Naive thymus-derived CD4-positive, alpha-beta T cell (primary cell): ENCODE measurements around the gene TCAP. TPM values are rescaled to one million over a fixed set of nuclear protein-coding genes. Genes with fewer than 3 reads are reported as not detected.
A peak's percentile ranks its signal among the peaks of the same experiment; 100 is the strongest.

ENCODE experiments used
- ATAC-seq: fragments of 150-1000 bp; cut with Tn5 transposase; 2 replicates; pipeline ENCODE4 v1.10.0; 2021; ENCODE audit warnings: mild to moderate bottlenecking, moderate library complexity
- CTCF ChIA-PET: fragments of 350-600 bp; sonication (Branson Sonifier 250); formaldehyde crosslinking; loops from one replicate; lab custom pipeline; 2021; ENCODE audit warnings: antibody characterized with exemption; lab: Charles Lee
- POLR2A ChIA-PET: fragments of 350-600 bp; sonication (Branson Sonifier 250); formaldehyde crosslinking; loops from one replicate; lab custom pipeline; 2021; ENCODE audit warnings: antibody characterized with exemption, inconsistent platforms; lab: Charles Lee
- DNase-seq, 9 donors: peaks; one replicate each; pipeline versions ENCODE4 v3.0.0 to v3.0.0-alpha.2; 2020 to 2022; ENCODE audit warnings: mixed read lengths in 1 of 9
- H3K27ac ChIP-seq: one replicate; pipeline ENCODE4 v1.7.0; 2013; ENCODE audit warnings: mild to moderate bottlenecking, low read depth, low read length, moderate library complexity
- H3K27me3 ChIP-seq, 2 donors: one replicate each; pipeline ENCODE4 v1.7.0; 2013; ENCODE audit warnings: low read length in 2 of 2, mild to moderate bottlenecking in 2 of 2, moderate library complexity in 2 of 2; ENCODE audit not compliant: control insufficient read depth in 2 of 2, insufficient read depth in 2 of 2
- H3K36me3 ChIP-seq, 3 experiments: 1 replicate in 2 of 3; 2 replicates in 1 of 3; pipeline ENCODE4 v1.7.0; 2013; ENCODE audit warnings: low read length in 3 of 3, mild to moderate bottlenecking in 3 of 3, moderate library complexity in 1 of 3; ENCODE audit not compliant: insufficient read depth in 3 of 3, control insufficient read depth in 2 of 3
- H3K4me1 ChIP-seq, 2 donors: one replicate each; pipeline ENCODE4 v1.7.0; 2013; ENCODE audit warnings: low read length in 2 of 2, mild to moderate bottlenecking in 2 of 2, moderate library complexity in 1 of 2; ENCODE audit not compliant: control insufficient read depth in 2 of 2, insufficient read depth in 2 of 2
- H3K4me3 ChIP-seq: 2 replicates; pipeline ENCODE4 v1.7.0; 2013; ENCODE audit warnings: mild to moderate bottlenecking, low read length
- H3K9me3 ChIP-seq, 3 experiments: 1 replicate in 2 of 3; 2 replicates in 1 of 3; pipeline ENCODE4 v1.7.0; 2013; ENCODE audit warnings: low read length in 3 of 3; ENCODE audit not compliant: control insufficient read depth in 2 of 3
- H3K27ac Mint-ChIP-seq, 9 donors: one replicate each; pipeline ENCODE4 v1.8.0; 2020 to 2022; ENCODE audit warnings: mixed read lengths in 9 of 9, mild to moderate bottlenecking in 8 of 9, moderate library complexity in 5 of 9, inconsistent platforms in 2 of 9
- H3K27me3 Mint-ChIP-seq, 5 donors: one replicate each; pipeline ENCODE4 v1.8.0; 2021 to 2022; ENCODE audit warnings: mixed read lengths in 5 of 5, mild to moderate bottlenecking in 1 of 5
- H3K36me3 Mint-ChIP-seq, 5 donors: one replicate each; pipeline ENCODE4 v1.8.0; 2020 to 2022; ENCODE audit warnings: mixed read lengths in 5 of 5, mild to moderate bottlenecking in 3 of 5, inconsistent platforms in 1 of 5
- H3K4me1 Mint-ChIP-seq, 7 donors: one replicate each; pipeline ENCODE4 v1.8.0; 2020 to 2022; ENCODE audit warnings: mixed read lengths in 7 of 7, mild to moderate bottlenecking in 3 of 7, inconsistent platforms in 1 of 7
- H3K4me3 Mint-ChIP-seq, 10 donors: one replicate each; pipeline ENCODE4 v1.8.0; 2020 to 2022; ENCODE audit warnings: mild to moderate bottlenecking in 10 of 10, mixed read lengths in 10 of 10, moderate library complexity in 6 of 10, inconsistent platforms in 2 of 10
- H3K9me3 Mint-ChIP-seq, 11 donors: one replicate each; pipeline ENCODE4 v1.8.0; 2020 to 2022; ENCODE audit warnings: mixed read lengths in 11 of 11, mild to moderate bottlenecking in 4 of 11, inconsistent platforms in 1 of 11, moderate library complexity in 1 of 11
- intact Hi-C, 2 donors: fragments of 100-400 bp; cut with micrococcal nuclease; formaldehyde crosslinking; loops; one replicate each; pipeline ENCODE4 v1.15.1; 2023
- polyA plus RNA-seq, 2 donors: library from polyadenylated mRNA; unstranded; fragments of 300-500 nt; fragmentation: Illumina TruSeq; gene quantifications; one replicate each; pipeline ENCODE4 v1.2.3, GENCODE V29; 2021
- total RNA-seq, 6 experiments: library from RNA in 5 of 6; stranded (reverse) in 5 of 6; gene quantifications; 1 replicate in 5 of 6; 2 replicates in 1 of 6; pipeline ENCODE4 v1.2.3 and lab custom pipeline; 2021 to 2026

Gene TCAP
- total and polyA plus RNA-seq, 7 experiments from 2014 or later: 0.12 to 10.5 (median 3.3) TPM; not detected in 1

GRCh38 chr17:39650121-39650579 lies 15.0 kb upstream of the TCAP start:
- Mint-ChIP-seq H3K4me3 (no peak overlapping the region), H3K27me3 (no peaks in the 10 kb centered on the region), H3K36me3 (peaks cover 0 to 12% (median 0%) of the 10 kb centered on the region in 5 donors), H3K4me1 (peaks cover 23 to 72% (median 55%) of the 10 kb centered on the region in 7 donors), H3K27ac (peak overlapping the region in 8 of 9 donors; percentile 39 to 89 (median 72)), H3K9me3 (no peaks in the 10 kb centered on the region)
- POLR2A ChIA-PET: interaction anchor here (1.1 kb wide), 1 partner anchor 8 kb away, joined by 3 read pairs; no protein-coding TSS in a partner anchor
- no peak overlapping the region for H3K27ac ChIP-seq
- peaks cover 4 to 10% of the 10 kb centered on the region in 2 donors for H3K4me1 ChIP-seq
- no peak overlapping the region for H3K4me3 ChIP-seq
- no peak for DNase-seq
- H3K9me3 ChIP-seq: no peaks in the 10 kb centered on the region
- no peaks in the 10 kb centered on the region for H3K27me3 ChIP-seq
- intact Hi-C loops: no loop called here
- CTCF ChIA-PET: interaction anchor here (1.2 kb wide), 3 partner anchors 11 to 28 kb away, joined by 3 to 4 read pairs (median 4); no protein-coding TSS in a partner anchor
- no peak for ATAC-seq
- peaks cover 0 to 27% (median 0%) of the 10 kb centered on the region in 3 experiments for H3K36me3 ChIP-seq

GRCh38 chr17:39651923-39652586 lies 13.1 kb upstream of the TCAP start:
- peaks cover 24 to 68% (median 56%) of the 10 kb centered on the region in 7 donors for H3K4me1 Mint-ChIP-seq
- no peak for DNase-seq

GRCh38 chr17:39652587-39653315 lies 12.4 kb upstream of the TCAP start:
- no peaks in the 10 kb centered on the region for H3K9me3 ChIP-seq
- POLR2A ChIA-PET: interaction anchor here (1.0 to 1.4 kb wide), 2 partner anchors 14 to 15 kb away, joined by 4 to 5 read pairs; no protein-coding TSS in a partner anchor
- H3K4me3 ChIP-seq: no peak overlapping the region
- H3K27me3 ChIP-seq: no peaks in the 10 kb centered on the region
- peaks cover 0 to 35% (median 0%) of the 10 kb centered on the region in 3 experiments for H3K36me3 ChIP-seq
- Mint-ChIP-seq H3K27me3 (no peaks in the 10 kb centered on the region), H3K4me3 (peak overlapping the region in 3 of 10 donors; percentile 5 to 61 (median 17)), H3K27ac (peak overlapping the region in 8 of 9 donors; percentile 14 to 82 (median 66)), H3K4me1 (peaks cover 24 to 67% (median 56%) of the 10 kb centered on the region in 7 donors), H3K36me3 (peaks cover 0 to 20% (median 0%) of the 10 kb centered on the region in 5 donors), H3K9me3 (no peaks in the 10 kb centered on the region)
- peaks cover 4 to 13% of the 10 kb centered on the region in 2 donors for H3K4me1 ChIP-seq
- DNase-seq (no peak), ATAC-seq (no peak)
- no peak overlapping the region for H3K27ac ChIP-seq
- CTCF ChIA-PET: interaction anchor here (0.6 to 3.5 kb wide), 17 partner anchors 10 to 373 kb away, joined by 3 to 20 read pairs (median 4); partner anchors contain the start of gene PNMT
- intact Hi-C loops: loop anchor here in 1 of 2 donors (2.0 kb wide), 1 partner anchor 30 kb away; no protein-coding TSS in a partner anchor

More at GRCh38 chr17:39651923-39652586, 13.1 kb upstream of the TCAP start:
- Mint-ChIP-seq H3K9me3 (no peaks in the 10 kb centered on the region), H3K27ac (peak overlapping the region in 8 of 9 donors; percentile 32 to 82 (median 66)), H3K4me3 (peak overlapping the region in 3 of 10 donors; percentile 5 to 61 (median 17)), H3K36me3 (peaks cover 0 to 18% (median 0%) of the 10 kb centered on the region in 5 donors), H3K27me3 (no peaks in the 10 kb centered on the region)
- ATAC-seq: no peak
- H3K27me3 ChIP-seq: no peaks in the 10 kb centered on the region
- ChIA-PET CTCF (interaction anchor here (0.6 to 3.5 kb wide), 11 partner anchors 11 to 373 kb away, joined by 3 to 15 read pairs (median 3); no protein-coding TSS in a partner anchor), POLR2A (interaction anchor here (0.5 to 1.4 kb wide), 3 partner anchors 14 to 80 kb away, joined by 4 to 9 read pairs (median 5); no protein-coding TSS in a partner anchor)
- no peaks in the 10 kb centered on the region for H3K9me3 ChIP-seq
- H3K4me1 ChIP-seq: peaks cover 4 to 10% of the 10 kb centered on the region in 2 donors
- H3K36me3 ChIP-seq: peaks cover 0 to 32% (median 0%) of the 10 kb centered on the region in 3 experiments
- intact Hi-C loops: loop anchor here in 1 of 2 donors (2.0 kb wide), 1 partner anchor 29 kb away; no protein-coding TSS in a partner anchor
- no peak overlapping the region for H3K27ac ChIP-seq
- no peak overlapping the region for H3K4me3 ChIP-seq

GRCh38 chr17:39653316-39653661 lies 11.9 kb upstream of the TCAP start:
- DNase-seq: no peak
- H3K4me1 ChIP-seq: peaks cover 4 to 18% of the 10 kb centered on the region in 2 donors
- H3K4me3 ChIP-seq: no peak overlapping the region
- ChIA-PET POLR2A (interaction anchor here (1.1 to 2.4 kb wide), 3 partner anchors 14 to 27 kb away, joined by 4 to 13 read pairs (median 4); partner anchors contain the start of gene PNMT), CTCF (interaction anchor here (0.5 to 3.5 kb wide), 16 partner anchors 10 to 211 kb away, joined by 3 to 25 read pairs (median 4); partner anchors contain the start of genes IKZF3 and PNMT)
- Mint-ChIP-seq H3K9me3 (no peaks in the 10 kb centered on the region), H3K27ac (peak overlapping the region in 1 of 9 donors; percentile 32), H3K4me1 (peaks cover 24 to 72% (median 62%) of the 10 kb centered on the region in 7 donors), H3K4me3 (peak overlapping the region in 1 of 10 donors; percentile 61), H3K36me3 (peaks cover 0 to 23% (median 0%) of the 10 kb centered on the region in 5 donors), H3K27me3 (no peaks in the 10 kb centered on the region)
- intact Hi-C loops: loop anchor here in 1 of 2 donors (2.0 kb wide), 1 partner anchor 30 kb away; no protein-coding TSS in a partner anchor
- no peaks in the 10 kb centered on the region for H3K9me3 ChIP-seq
- peaks cover 0 to 40% (median 0%) of the 10 kb centered on the region in 3 experiments for H3K36me3 ChIP-seq
- ATAC-seq: no peak
- no peak overlapping the region for H3K27ac ChIP-seq
- H3K27me3 ChIP-seq: no peaks in the 10 kb centered on the region

- Mint-ChIP-seq H3K9me3 (no peaks in the 10 kb centered on the region), H3K27me3 (no peaks in the 10 kb centered on the region), H3K4me3 (no peak overlapping the region), H3K4me1 (peaks cover 24 to 74% (median 63%) of the 10 kb centered on the region in 7 donors), H3K36me3 (peaks cover 0 to 20% (median 0%) of the 10 kb centered on the region in 5 donors), H3K27ac (peak overlapping the region in 5 of 9 donors; percentile 21 to 74 (median 51))
- ChIA-PET POLR2A (interaction anchor here (1.1 to 2.4 kb wide), 2 partner anchors 14 to 26 kb away, joined by 4 to 13 read pairs; partner anchors contain the start of gene PNMT), CTCF (interaction anchor here (0.5 to 3.5 kb wide), 19 partner anchors 8 to 211 kb away, joined by 3 to 25 read pairs (median 3); partner anchors contain the start of genes IKZF3 and PNMT)
- H3K4me3 ChIP-seq: no peak overlapping the region
- peaks cover 0 to 45% (median 0%) of the 10 kb centered on the region in 3 experiments for H3K36me3 ChIP-seq
- H3K27me3 ChIP-seq: no peaks in the 10 kb centered on the region
- ATAC-seq (peak; percentile 91), DNase-seq (peak; percentile 58 to 83 (median 71))
- peak overlapping the region; percentile 36 for H3K27ac ChIP-seq
- peaks cover 4 to 23% of the 10 kb centered on the region in 2 donors for H3K4me1 ChIP-seq
- no peaks in the 10 kb centered on the region for H3K9me3 ChIP-seq
- intact Hi-C loops: loop anchor here (1.0 to 2.0 kb wide), 4 partner anchors 15 to 31 kb away; partner anchors contain the start of gene PNMT (in 1 of the 2)
Measured at GRCh38 chr17:39653662-39654331, 11.4 kb upstream of the TCAP start.
